Measurements from ENCODE around the gene TTLL1.

- TF ChIP-seq CTCF (IDR thresholded peaks at IDR 0.05) (no peak), POLR2AphosphoS5 (IDR thresholded peaks at IDR 0.05; ENCODE audit: low read depth, low read length) (no peak), REST (IDR thresholded peaks at IDR 0.05; ENCODE audit: insufficient read depth in 1 of 2, low read depth in 2 of 2, low read length in 1 of 2) (no peak), SIN3A (IDR thresholded peaks at IDR 0.05; ENCODE audit: borderline replicate concordance, insufficient read depth, low read depth, low read length) (no peak), TCF7L2 (IDR thresholded peaks at IDR 0.05; ENCODE audit: low read depth, low read length) (no peak)
These were observed 39.8 kb upstream of the TTLL1 start for GRCh38 chr22:43128928-43129424.

Data from Panc1 (cell line).